Activated T-cell treated with anti-CD3 and anti-CD28 coated beads, Interleukin-2, amount 50 U/mL, for 4 hours (primary cell): ENCODE data around the gene LMX1A. TPM values are rescaled to one million over a fixed set of nuclear protein-coding genes. Genes with fewer than 3 reads are reported as not detected.

Source experiments
- ATAC-seq, 2 donors: fragments of 200-7000 bp; cut with Tn5 transposase; one replicate each; pipeline ENCODE4 v1.10.0; 2021
- DNase-seq: peaks from one replicate; pipeline ENCODE4 v3.0.0-alpha.2; 2020
- H3K27me3 Mint-ChIP-seq: one replicate; pipeline ENCODE4 v1.8.0; 2021; ENCODE audit warnings: low read depth, mixed read lengths
- H3K36me3 Mint-ChIP-seq: one replicate; pipeline ENCODE4 v1.8.0; 2022; ENCODE audit warnings: mixed read lengths; ENCODE audit not compliant: insufficient read depth
- H3K4me1 Mint-ChIP-seq: one replicate; pipeline ENCODE4 v1.8.0; 2021; ENCODE audit warnings: low read depth, mixed read lengths
- H3K4me3 Mint-ChIP-seq: one replicate; pipeline ENCODE4 v1.8.0; 2021; ENCODE audit warnings: mild to moderate bottlenecking, moderate library complexity, mixed read lengths
- H3K9me3 Mint-ChIP-seq: one replicate; pipeline ENCODE4 v1.8.0; 2021; ENCODE audit warnings: mixed read lengths
- total RNA-seq, 3 donors: library from RNA; stranded (reverse); gene quantifications; one replicate each; pipeline ENCODE4 v1.2.1, GENCODE V29; 2021

The LMX1A gene
- total RNA-seq, 3 donors from 2014 or later, result not detected

DNA sequence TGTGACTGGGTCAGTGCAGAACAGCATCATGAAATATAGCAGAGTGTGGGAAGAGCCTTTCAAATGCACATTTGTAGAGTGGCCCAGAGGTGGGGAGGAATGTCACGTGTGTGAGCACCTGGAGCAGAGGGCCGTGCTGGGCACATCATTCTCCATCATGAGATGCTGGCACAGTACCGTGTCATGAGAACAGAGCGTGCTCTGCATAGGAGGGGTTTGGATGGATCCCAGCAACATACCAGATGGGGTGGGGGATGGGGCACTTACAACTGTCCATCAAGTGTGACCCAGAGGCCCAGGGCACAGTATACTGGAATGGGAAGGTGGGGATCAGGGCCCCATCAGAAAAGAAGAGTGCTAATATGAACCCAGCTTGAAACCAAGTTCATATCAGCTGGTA lies 182.0 kb downstream of the LMX1A start:
- no peaks in the 10 kb centered on the region for H3K4me1 Mint-ChIP-seq
- no peaks in the 10 kb centered on the region for H3K27me3 Mint-ChIP-seq
- H3K36me3 Mint-ChIP-seq, result no peaks in the 10 kb centered on the region
- ATAC-seq (no peak), DNase-seq (no peak)
- no peak overlapping the region for H3K4me3 Mint-ChIP-seq
- no peaks in the 10 kb centered on the region for H3K9me3 Mint-ChIP-seq

DNA sequence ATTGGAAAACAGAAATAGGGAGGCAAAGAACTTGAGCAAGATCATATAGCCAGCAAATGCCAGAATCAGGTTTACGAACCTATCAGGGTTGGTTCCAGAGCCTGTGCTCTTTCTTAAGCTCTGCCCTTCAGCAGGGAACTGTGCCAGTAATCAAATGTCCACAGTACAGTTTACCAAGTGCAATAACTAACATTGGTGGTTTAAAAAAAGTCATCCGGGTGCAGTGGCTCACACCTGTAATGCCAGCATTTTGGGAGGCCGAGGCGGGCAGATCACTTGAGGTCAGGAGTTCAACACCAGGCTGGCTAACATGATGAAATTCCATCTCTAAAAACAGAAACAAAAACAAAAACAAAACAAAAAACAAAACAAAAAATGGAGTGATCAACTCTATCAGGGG lies 182.7 kb downstream of the LMX1A start:
- no peaks in the 10 kb centered on the region for H3K27me3 Mint-ChIP-seq
- H3K4me3 Mint-ChIP-seq, result no peak overlapping the region
- H3K4me1 Mint-ChIP-seq, result no peaks in the 10 kb centered on the region
- no peak for ATAC-seq
- no peaks in the 10 kb centered on the region for H3K9me3 Mint-ChIP-seq
- DNase-seq, result no peak
- no peaks in the 10 kb centered on the region for H3K36me3 Mint-ChIP-seq

DNA sequence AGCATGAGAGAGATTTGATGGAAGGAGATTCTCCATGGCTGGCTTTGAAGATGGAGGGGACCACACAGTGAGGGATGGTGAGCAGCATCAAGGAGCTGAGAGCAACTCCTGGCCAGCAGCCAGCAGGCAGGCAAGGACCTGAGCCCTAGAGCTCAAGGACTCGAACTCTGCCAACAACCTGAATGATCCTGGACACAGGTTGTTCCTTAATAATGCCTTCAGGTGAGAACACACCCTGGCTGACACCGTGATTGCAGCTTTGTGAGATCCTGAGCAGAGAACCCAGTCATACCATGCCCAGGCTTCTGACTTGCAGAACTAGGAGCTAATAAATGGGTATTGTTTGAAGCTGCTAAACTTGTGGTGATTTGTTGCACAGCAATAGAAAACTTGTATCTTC lies 183.1 kb downstream of the LMX1A start:
- DNase-seq (no peak), ATAC-seq (no peak)
- no peaks in the 10 kb centered on the region for H3K4me1 Mint-ChIP-seq
- no peak overlapping the region for H3K4me3 Mint-ChIP-seq
- H3K27me3 Mint-ChIP-seq, result peaks cover 3% of the 10 kb centered on the region
- no peaks in the 10 kb centered on the region for H3K9me3 Mint-ChIP-seq
- no peaks in the 10 kb centered on the region for H3K36me3 Mint-ChIP-seq

DNA sequence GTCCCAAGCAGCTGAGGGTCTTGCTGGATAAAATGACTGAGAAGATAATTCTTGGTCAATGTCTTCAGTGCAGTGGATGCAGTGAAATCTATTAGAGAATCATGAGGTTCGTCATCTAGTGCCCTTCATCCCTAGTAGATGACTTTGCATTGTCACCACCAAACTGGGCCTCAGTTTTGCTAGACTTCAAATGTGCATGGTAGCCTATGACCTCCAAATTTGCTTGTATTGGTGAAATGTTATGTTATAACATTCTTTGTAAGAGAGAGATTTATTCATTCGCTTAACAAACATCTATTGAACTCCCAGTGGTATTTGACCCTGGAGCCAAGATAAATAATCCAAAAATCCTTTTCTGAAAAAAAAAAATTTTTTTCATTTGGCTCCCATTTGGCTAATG lies 183.8 kb downstream of the LMX1A start:
- H3K4me1 Mint-ChIP-seq, result no peaks in the 10 kb centered on the region
- no peak overlapping the region for H3K4me3 Mint-ChIP-seq
- H3K27me3 Mint-ChIP-seq, result peaks cover 5% of the 10 kb centered on the region
- H3K9me3 Mint-ChIP-seq, result no peaks in the 10 kb centered on the region
- H3K36me3 Mint-ChIP-seq, result no peaks in the 10 kb centered on the region
- DNase-seq, result no peak
- no peak for ATAC-seq

DNA sequence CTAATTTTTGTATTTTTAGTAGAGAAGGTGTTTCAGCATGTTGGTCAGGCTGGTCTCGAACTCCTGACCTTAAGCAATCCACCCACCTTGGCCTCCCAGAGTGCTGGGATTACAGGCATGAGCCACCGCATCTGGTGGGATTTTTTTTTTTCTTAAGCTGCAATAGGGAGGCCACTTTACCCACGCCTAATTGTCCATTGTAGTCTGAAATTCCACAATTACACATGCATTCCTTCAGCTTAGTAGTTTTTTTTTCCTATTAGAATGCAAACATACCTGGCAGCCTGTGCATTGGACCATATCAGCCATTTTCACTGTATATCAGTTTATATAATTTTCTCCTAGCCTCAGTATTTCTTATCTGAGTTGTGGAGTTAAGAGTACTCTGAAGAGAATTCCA lies 186.8 kb downstream of the LMX1A start:
- Mint-ChIP-seq H3K4me3 (no peak overlapping the region), H3K4me1 (no peaks in the 10 kb centered on the region), H3K9me3 (no peaks in the 10 kb centered on the region), H3K36me3 (no peaks in the 10 kb centered on the region), H3K27me3 (peaks cover 5% of the 10 kb centered on the region)
- DNase-seq (no peak), ATAC-seq (no peak)

DNA sequence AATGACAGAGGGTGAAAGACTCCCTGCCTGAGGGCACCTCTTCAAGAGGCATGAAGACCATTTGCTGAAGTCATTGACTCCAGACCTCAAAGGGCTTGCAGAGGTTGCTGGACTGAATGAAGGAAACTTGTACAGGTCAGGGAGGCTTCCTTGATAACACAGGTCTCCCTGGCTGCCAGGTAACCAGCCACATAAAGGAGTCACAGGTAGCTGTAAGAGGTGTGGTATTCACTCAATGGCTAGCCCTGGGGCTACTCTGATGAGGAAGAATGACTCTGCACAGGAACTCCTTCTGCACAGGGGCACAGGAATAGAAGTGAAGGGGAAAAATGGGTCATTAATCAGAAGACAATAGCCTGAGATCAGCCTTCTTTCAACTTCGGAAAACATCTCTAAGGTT lies 187.5 kb downstream of the LMX1A start:
- no peak overlapping the region for H3K4me3 Mint-ChIP-seq
- ATAC-seq, result no peak
- no peaks in the 10 kb centered on the region for H3K4me1 Mint-ChIP-seq

DNA sequence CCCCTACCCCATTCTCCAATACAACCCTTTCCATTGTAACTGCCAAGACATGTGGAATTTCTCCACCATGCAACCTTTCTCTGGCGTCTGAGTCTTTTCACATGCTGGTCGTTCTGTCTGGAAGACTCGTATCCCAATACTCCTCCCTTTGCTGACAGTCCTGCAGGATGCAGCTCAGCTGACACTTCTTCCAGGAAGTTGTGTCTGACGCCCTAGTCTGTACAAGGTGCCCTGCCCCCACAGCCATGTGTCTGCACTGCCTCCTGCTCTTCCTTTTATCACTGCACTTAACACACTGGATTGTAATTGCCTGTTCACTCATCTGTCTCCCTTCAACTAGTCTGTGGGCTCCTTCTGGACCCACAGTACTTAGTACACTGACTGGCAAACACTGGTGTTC lies 188.0 kb downstream of the LMX1A start:
- no peak overlapping the region for H3K4me3 Mint-ChIP-seq
- ATAC-seq, result no peak
- no peaks in the 10 kb centered on the region for H3K36me3 Mint-ChIP-seq

More for the DNA sequence above, 187.5 kb downstream of the LMX1A start:
- Mint-ChIP-seq H3K9me3 (no peaks in the 10 kb centered on the region), H3K27me3 (peaks cover 5% of the 10 kb centered on the region), H3K36me3 (no peaks in the 10 kb centered on the region)
- no peak for DNase-seq

DNA sequence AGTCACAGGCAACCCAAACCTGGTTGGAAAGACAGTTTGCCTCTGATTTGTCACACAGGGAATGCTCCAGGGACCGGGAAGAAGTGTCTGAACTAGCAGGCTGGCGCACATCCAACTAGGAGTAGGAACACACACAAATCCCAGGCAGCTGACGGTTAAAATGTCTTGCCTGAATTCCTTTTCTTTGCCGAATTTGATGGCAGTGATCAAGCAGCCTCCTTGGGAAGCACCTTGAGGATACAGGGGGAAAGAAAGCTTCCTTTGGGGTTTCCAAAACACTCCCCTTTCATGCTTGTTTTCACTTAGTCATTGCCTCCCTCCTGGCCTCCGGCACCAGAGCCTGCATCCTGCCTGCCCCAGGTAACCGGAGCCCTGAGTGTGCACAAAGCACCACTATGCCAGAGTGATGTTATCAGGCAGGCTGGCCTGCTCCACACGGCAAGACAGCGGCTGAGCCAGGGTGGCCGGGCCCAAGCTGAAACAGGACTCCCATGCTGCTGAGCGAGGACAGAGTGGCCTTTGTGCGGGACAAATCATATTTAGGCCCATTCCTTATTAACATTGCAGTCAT lies 193.8 kb downstream of the LMX1A start:
- Mint-ChIP-seq H3K4me1 (no peaks in the 10 kb centered on the region), H3K4me3 (no peak overlapping the region), H3K9me3 (no peaks in the 10 kb centered on the region), H3K36me3 (no peaks in the 10 kb centered on the region), H3K27me3 (no peaks in the 10 kb centered on the region)
- ATAC-seq (no peak), DNase-seq (no peak)

More for the DNA sequence above, 188.0 kb downstream of the LMX1A start:
- H3K4me1 Mint-ChIP-seq, result no peaks in the 10 kb centered on the region
- DNase-seq, result no peak
- H3K27me3 Mint-ChIP-seq, result peaks cover 5% of the 10 kb centered on the region
- H3K9me3 Mint-ChIP-seq, result no peaks in the 10 kb centered on the region

DNA sequence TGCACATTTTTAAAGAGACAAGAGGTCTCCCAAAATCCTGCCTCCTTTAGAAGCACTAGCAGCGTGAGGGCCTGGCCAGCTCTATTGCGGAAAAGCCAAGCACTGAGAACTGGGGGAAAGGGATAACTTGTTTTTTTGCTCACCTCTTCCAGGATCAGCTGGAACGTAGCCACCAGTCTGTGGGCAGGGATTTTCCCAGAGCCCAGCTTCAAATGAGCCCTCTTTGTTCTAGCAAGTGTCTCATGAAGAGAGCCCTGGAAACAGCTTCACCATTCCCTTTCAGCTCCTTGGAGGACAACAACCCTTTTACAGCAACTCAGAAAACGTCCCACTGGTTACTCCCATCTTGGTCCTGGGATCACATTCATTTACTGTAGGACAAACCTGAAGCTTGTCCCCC lies 195.4 kb downstream of the LMX1A start:
- no peak for DNase-seq
- H3K27me3 Mint-ChIP-seq, result peaks cover 3% of the 10 kb centered on the region
- no peaks in the 10 kb centered on the region for H3K9me3 Mint-ChIP-seq
- ATAC-seq, result no peak
- no peaks in the 10 kb centered on the region for H3K36me3 Mint-ChIP-seq
- no peaks in the 10 kb centered on the region for H3K4me1 Mint-ChIP-seq
- H3K4me3 Mint-ChIP-seq, result no peak overlapping the region

DNA sequence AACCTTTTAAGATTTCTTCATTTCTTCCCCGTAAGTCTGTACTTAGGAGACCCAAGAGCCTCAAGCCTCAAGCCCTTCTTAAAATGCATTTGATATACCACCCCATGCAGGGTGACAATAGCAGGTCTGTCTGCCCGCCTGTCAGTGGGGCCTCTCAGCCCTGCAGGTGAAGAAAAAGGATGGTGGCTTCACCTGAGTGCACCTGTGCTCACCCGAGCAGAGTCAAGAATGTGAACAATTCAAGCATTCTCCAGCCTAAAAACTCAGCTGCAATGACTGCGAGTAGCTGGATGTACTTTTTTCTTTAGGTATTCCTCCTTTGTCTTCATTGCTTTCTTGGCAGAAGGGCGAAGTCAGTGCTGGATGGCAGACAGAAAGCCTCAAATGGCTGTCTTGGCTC lies 203.3 kb downstream of the LMX1A start:
- peaks cover 4% of the 10 kb centered on the region for H3K9me3 Mint-ChIP-seq
- H3K4me1 Mint-ChIP-seq, result no peaks in the 10 kb centered on the region
- DNase-seq (no peak), ATAC-seq (no peak)
- no peak overlapping the region for H3K4me3 Mint-ChIP-seq
- no peaks in the 10 kb centered on the region for H3K36me3 Mint-ChIP-seq
- peaks cover 5% of the 10 kb centered on the region for H3K27me3 Mint-ChIP-seq

DNA sequence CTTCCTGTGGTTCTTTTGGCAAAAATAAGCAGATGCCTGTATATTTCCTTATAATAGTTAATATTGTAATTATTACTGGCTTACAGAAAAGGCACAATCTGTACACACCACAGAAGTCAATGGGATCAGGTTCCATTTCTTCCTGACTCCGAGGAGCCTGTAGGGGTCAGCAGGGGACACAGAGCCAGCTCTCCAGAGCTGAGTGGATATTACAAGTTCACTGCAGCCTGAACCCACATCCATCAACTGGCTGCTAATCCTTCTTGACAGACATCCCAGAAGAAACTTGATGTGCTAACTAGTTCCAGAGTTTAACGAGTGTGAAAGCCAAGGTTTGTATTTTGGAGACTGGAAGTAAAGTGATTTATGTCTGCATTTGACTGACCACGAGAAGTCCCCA lies 203.8 kb downstream of the LMX1A start:
- Mint-ChIP-seq H3K4me1 (no peaks in the 10 kb centered on the region), H3K4me3 (no peak overlapping the region), H3K36me3 (no peaks in the 10 kb centered on the region), H3K27me3 (peaks cover 5% of the 10 kb centered on the region), H3K9me3 (peaks cover 4% of the 10 kb centered on the region)
- ATAC-seq, result no peak
- DNase-seq, result no peak

- peaks cover 2% of the 10 kb centered on the region for H3K27me3 Mint-ChIP-seq
- H3K4me1 Mint-ChIP-seq, result no peaks in the 10 kb centered on the region
- DNase-seq, result no peak
- H3K4me3 Mint-ChIP-seq, result no peak overlapping the region
- H3K9me3 Mint-ChIP-seq, result peaks cover 4% of the 10 kb centered on the region
- no peaks in the 10 kb centered on the region for H3K36me3 Mint-ChIP-seq
- ATAC-seq, result no peak
Observed at GRCh38 chr1:165152109-165152508, 204.4 kb downstream of the LMX1A start.

Other genes with a start within 250 kb of the LMX1A start
- not detected for gene RXRG, start 88.4 kb upstream of the LMX1A start, total RNA-seq
- gene LRRC52, start 187.3 kb upstream of the LMX1A start, total RNA-seq, result not detected